HFFc6 (cell line): ENCODE measurements around the gene GPR68. TPM values are rescaled to one million over a fixed set of nuclear protein-coding genes. Genes with fewer than 3 reads are reported as not detected.
"Not testable (repeated sequence)": the region's sequence is repeated elsewhere in the genome, so short reads cannot be mapped to it uniquely, and the experiment has no call there.

Source experiments
- DNase-seq: peaks from one replicate; pipeline ENCODE4 v3.0.0-alpha.2; 2018
- H3K27ac Mint-ChIP-seq: 2 replicates; pipeline ENCODE4 v1.8.0; 2020; ENCODE audit warnings: mild to moderate bottlenecking, mixed read lengths
- H3K27me3 Mint-ChIP-seq: 2 replicates; pipeline ENCODE4 v1.8.0; 2021; ENCODE audit warnings: mild to moderate bottlenecking, moderate library complexity, mixed read lengths; ENCODE audit not compliant: insufficient read depth
- H3K36me3 Mint-ChIP-seq: 2 replicates; pipeline ENCODE4 v1.8.0; 2021; ENCODE audit warnings: low read depth, mixed read lengths
- H3K4me1 Mint-ChIP-seq: 2 replicates; pipeline ENCODE4 v1.8.0; 2020; ENCODE audit warnings: low read depth, mixed read lengths
- H3K4me3 Mint-ChIP-seq: 2 replicates; pipeline ENCODE4 v1.8.0; 2020; ENCODE audit warnings: mild to moderate bottlenecking, moderate library complexity, mixed read lengths
- H3K9me3 Mint-ChIP-seq: 2 replicates; pipeline ENCODE4 v1.8.0; 2020; ENCODE audit warnings: mild to moderate bottlenecking, mixed read lengths
- CTCF ChIP-seq: fragments of 200-600 bp; sonication (generic); IDR thresholded peaks from 2 replicates; pipeline ENCODE4 v1.5.0; 2021; ENCODE audit warnings: antibody characterized with exemption, mild to moderate bottlenecking
- total RNA-seq, 6 experiments: library from RNA; stranded (reverse); fragmentation: NEBNext Ultra II Directional; extraction: Animal tissue kit (Norgen Biotek cat#: 25700); gene quantifications; 2 replicates in 1 of 6; 3 replicates in 5 of 6; pipeline ENCODE4 v1.2.3, GENCODE V29; 2021

The GPR68 gene
- total RNA-seq, 6 experiments from 2014 or later = 0.34 to 0.88 (median 0.52) TPM

- Mint-ChIP-seq H3K27me3 (no peaks in the 10 kb centered on the region; the same call in 1 of the 2 replicates), H3K4me3 (peak overlapping the region; percentile 61), H3K36me3 (no peaks in the 10 kb centered on the region), H3K9me3 (no peaks in the 10 kb centered on the region), H3K4me1 (peaks cover 23% of the 10 kb centered on the region), H3K27ac (no peak overlapping the region)
- peak; percentile 33 for TF ChIP-seq CTCF
- no peak for DNase-seq
Measured at GRCh38 chr14:91252871-91253794, 8.6 kb upstream of the GPR68 start.

- no peak for TF ChIP-seq CTCF
- Mint-ChIP-seq H3K27ac (peak overlapping the region; percentile 63; the same call in 1 of the 2 replicates), H3K4me1 (peaks cover 28% of the 10 kb centered on the region), H3K4me3 (no peak overlapping the region), H3K36me3 (peaks cover 5% of the 10 kb centered on the region), H3K27me3 (no peaks in the 10 kb centered on the region; the same call in 1 of the 2 replicates), H3K9me3 (peaks cover 3% of the 10 kb centered on the region; the same call in 1 of the 2 replicates)
- no peak for DNase-seq
Measured at GRCh38 chr14:91250912-91251311, 6.4 kb upstream of the GPR68 start.

GRCh38 chr14:91249841-91250616 lies 5.5 kb upstream of the GPR68 start:
- no peak for TF ChIP-seq CTCF
- peak overlapping the region; percentile 63 for H3K27ac Mint-ChIP-seq
- DNase-seq = peak; percentile 63
- no peaks in the 10 kb centered on the region; the same call in 1 of the 2 replicates for H3K27me3 Mint-ChIP-seq
- peaks cover 3% of the 10 kb centered on the region; the same call in 1 of the 2 replicates for H3K9me3 Mint-ChIP-seq
- peaks cover 5% of the 10 kb centered on the region for H3K36me3 Mint-ChIP-seq
- H3K4me3 Mint-ChIP-seq = no peak overlapping the region
- peaks cover 28% of the 10 kb centered on the region for H3K4me1 Mint-ChIP-seq

- H3K27ac Mint-ChIP-seq = no peak overlapping the region
- H3K4me1 Mint-ChIP-seq = peaks cover 54% of the 10 kb centered on the region
- no peak overlapping the region for H3K4me3 Mint-ChIP-seq
- no peak for DNase-seq
- H3K27me3 Mint-ChIP-seq = no peaks in the 10 kb centered on the region; the same call in 1 of the 2 replicates
- no peak for TF ChIP-seq CTCF
- H3K9me3 Mint-ChIP-seq = peaks cover 3% of the 10 kb centered on the region; the same call in 1 of the 2 replicates
- H3K36me3 Mint-ChIP-seq = peaks cover 8% of the 10 kb centered on the region
Measured at GRCh38 chr14:91246051-91246852, 1.7 kb upstream of the GPR68 start.

GRCh38 chr14:91245616-91246015 lies 1.1 kb upstream of the GPR68 start:
- not testable (repeated sequence) for H3K4me3 Mint-ChIP-seq

More at GRCh38 chr14:91245616-91246015, 1.1 kb upstream of the GPR68 start:
- DNase-seq, H3K27me3 Mint-ChIP-seq, H3K36me3 Mint-ChIP-seq, H3K27ac Mint-ChIP-seq, H3K9me3 Mint-ChIP-seq: not testable (repeated sequence)
- H3K4me1 Mint-ChIP-seq = peaks cover 50% of the 10 kb centered on the region
